HG03135 (cell line): ENCODE data around the gene HIP1R.
"Not testable (repeated sequence)": the region's sequence is repeated elsewhere in the genome, so short reads cannot be mapped to it uniquely, and the experiment has no call there.

ENCODE experiments used
- ATAC-seq: cut with Tn5 transposase; IDR thresholded peaks from one replicate; pipeline ENCODE4 v1.9.1; 2021; ENCODE audit warnings: mild to moderate bottlenecking, moderate library complexity; ENCODE audit not compliant: unreplicated experiment

Gene HIP1R

GRCh38 chr12:122834921-122835749 lies at the start of gene HIP1R:
TSS of gene HIP1R (plus strand) at chr12:122835457. CDS start at chr12:122835551, 94 bp downstream.
- no peak for ATAC-seq

- no peak for ATAC-seq
Measured at GRCh38 chr12:122785503-122785902, 49.8 kb upstream of the HIP1R start.

- ATAC-seq: no peak
Measured at GRCh38 chr12:122788387-122788786, 46.9 kb upstream of the HIP1R start.

- no peak for ATAC-seq
Measured at GRCh38 chr12:122789637-122790036, 45.6 kb upstream of the HIP1R start.

- no peak for ATAC-seq
Measured at GRCh38 chr12:122790393-122791075, 44.7 kb upstream of the HIP1R start.

GRCh38 chr12:122793685-122794106 lies 41.6 kb upstream of the HIP1R start:
- ATAC-seq: no peak

GRCh38 chr12:122795807-122796206 lies 39.5 kb upstream of the HIP1R start:
- no peak for ATAC-seq

- ATAC-seq: no peak
Measured at GRCh38 chr12:122799641-122800243, 35.5 kb upstream of the HIP1R start.

- no peak for ATAC-seq
Measured at GRCh38 chr12:122803937-122804336, 31.3 kb upstream of the HIP1R start.

GRCh38 chr12:122804957-122805356 lies 30.3 kb upstream of the HIP1R start:
- not testable (repeated sequence) for ATAC-seq

GRCh38 chr12:122807651-122808050 lies 27.6 kb upstream of the HIP1R start:
- no peak for ATAC-seq

GRCh38 chr12:122811777-122812176 lies 23.5 kb upstream of the HIP1R start:
- no peak for ATAC-seq

- no peak for ATAC-seq
Measured at GRCh38 chr12:122813310-122813713, 21.9 kb upstream of the HIP1R start.

GRCh38 chr12:122819209-122819785 lies 16.0 kb upstream of the HIP1R start:
- ATAC-seq: no peak

GRCh38 chr12:122820138-122820537 lies 15.1 kb upstream of the HIP1R start:
- ATAC-seq: no peak

- ATAC-seq: no peak
Measured at GRCh38 chr12:122820838-122821271, 14.4 kb upstream of the HIP1R start.

- no peak for ATAC-seq
Measured at GRCh38 chr12:122823429-122823828, 11.8 kb upstream of the HIP1R start.

GRCh38 chr12:122825773-122826724 lies 9.2 kb upstream of the HIP1R start:
- ATAC-seq: no peak

GRCh38 chr12:122827258-122827657 lies 8.0 kb upstream of the HIP1R start:
- ATAC-seq: no peak

GRCh38 chr12:122830517-122831214 lies 4.6 kb upstream of the HIP1R start:
- ATAC-seq: no peak
